ENCODE data around the gene CACNB2.

- TF ChIP-seq CTCF (conservative IDR thresholded peaks at IDR 0.05; ENCODE audit: low read depth, low read length): no peak
- TF ChIP-seq EZH2 (IDR thresholded peaks at IDR 0.05; ENCODE audit: borderline replicate concordance, low read depth, low read length, poor library complexity, severe bottlenecking): no peak
Observed at GRCh38 chr10:18117276-18117675, 22.9 kb upstream of the CACNB2 start.
